Pancreas (tissue), 10 donors: Measurements from ENCODE around the gene ZC3H7B. TPM values are rescaled to one million over a fixed set of nuclear protein-coding genes. Genes with fewer than 3 reads are reported as not detected.

Source experiments
- ATAC-seq, 4 donors: fragments of 200-7000 bp; cut with Tn5 transposase; one replicate each; pipeline versions ENCODE4 v1.8.0 to v1.9.1; 2020; ENCODE audit warnings: mild to moderate bottlenecking in 4 of 4, moderate library complexity in 4 of 4
- DNase-seq, 6 donors: peaks; one replicate each; pipeline ENCODE4 v3.0.0-alpha.2; 2020
- FAIRE-seq: peaks from 2 replicates; lab custom pipeline; 2012; peaks lifted over from hg19 to GRCh38; lab: Jason Lieb, UNC
- H3K27ac ChIP-seq, 4 donors: fragments of 200-600 bp; sonication (generic); 1 replicate in 3 of 4; 2 replicates in 1 of 4; pipeline versions ENCODE4 v1.5.0 to v1.8.0; 2020
- H3K27me3 ChIP-seq, 4 donors: fragments of 200-600 bp; one replicate each; pipeline ENCODE4 v1.8.0; 2021
- H3K36me3 ChIP-seq, 3 donors: fragments of 200-600 bp; sonication (generic) in 1 of 3; one replicate each; pipeline versions ENCODE4 v1.5.0 to v1.8.0; 2020 to 2021
- H3K4me1 ChIP-seq, 3 donors: fragments of 200-600 bp; one replicate each; pipeline ENCODE4 v1.8.0; 2021
- H3K4me3 ChIP-seq, 4 donors: fragments of 200-600 bp; sonication (generic) in 2 of 4; one replicate each; pipeline versions ENCODE4 v1.5.0 to v1.8.0; 2020 to 2021
- H3K9me3 ChIP-seq, 4 donors: fragments of 200-600 bp; one replicate each; pipeline ENCODE4 v1.8.0; 2021
- WGBS, 2 donors: extraction: QIAGEN DNeasy Blood & Tissue Kit; methylation state at CpG; one replicate each; pipeline ENCODE4 v1.1.7; 2013; 5-methylcytosine and 5-hydroxymethylcytosine counted together
- intact Hi-C, 3 donors: fragments of 100-400 bp; cut with DNase I; formaldehyde crosslinking; loops; one replicate each; pipeline versions ENCODE4 v1.11.1 to v1.14.2; 2022
- polyA plus RNA-seq, 2 donors: library from polyadenylated mRNA; stranded (reverse); fragments of 200-250 nt; gene quantifications; one replicate each; pipeline ENCODE4 v1.2.3, GENCODE V29; 2013
- total RNA-seq, 6 donors: library from RNA; stranded (reverse); fragmentation: NEBNext Ultra II Directional in 4 of 6; extraction: Animal tissue kit (Norgen Biotek cat#: 25700) in 4 of 6; gene quantifications; one replicate each; pipeline versions ENCODE4 v1.2.1 to v1.2.4, GENCODE V29; 2021 to 2023
- TF ChIP-seq, protein P1 (sequence below), 4 donors: fragments of 200-600 bp; sonication (generic) in 3 of 4; IDR thresholded peaks; one replicate each; pipeline versions ENCODE4 v1.5.0 to v1.8.0; 2021; ENCODE audit warnings: antibody characterized with exemption in 4 of 4
- donor health status: healthy with polysubstance abuse.
- donor health status: DM: no; HTN: no; CAD: no; lungs with moderate emphysema.
- donor health status: DM: no; HTN: no; CAD: no.
- donor health status: control.
- donor health status: control.
- donor health status: Bipolar disorder and iron deficiency.
- donor health status: DM: yes; HTN: yes; CAD: no.
- donor health status: DM: no; HTN: no; CAD: no.
- donor health status: DM: no; HTN: no; CAD: no.
- donor health status: DM: yes; HTN: yes; CAD: no.

The ZC3H7B gene
- total and polyA plus RNA-seq, 8 donors = 20.9 to 46.8 (median 27.0) TPM

DNA sequence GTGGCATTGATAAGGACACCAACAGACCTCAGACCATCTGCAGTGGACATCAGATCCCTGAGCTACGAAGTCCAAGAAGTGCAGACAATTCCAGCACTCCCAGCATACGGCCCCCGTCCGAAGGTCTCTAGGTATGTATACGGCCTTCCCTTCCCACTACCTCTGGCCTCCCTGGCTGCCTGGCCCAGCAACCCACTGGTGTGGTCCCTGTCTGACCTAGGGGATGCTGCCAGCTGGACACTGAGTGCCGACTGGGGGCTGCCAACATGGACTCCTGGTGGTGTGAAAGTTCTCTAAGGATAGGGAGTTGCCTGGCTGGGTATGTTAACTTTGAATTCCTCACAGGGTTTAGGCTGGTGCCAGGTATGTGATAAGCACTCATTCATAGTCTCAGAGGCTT, 62.9 kb downstream of the ZC3H7B start:
- peaks cover 5 to 21% (median 8%) of the 10 kb centered on the region in 3 donors for H3K4me1 ChIP-seq
- H3K36me3 ChIP-seq = no peaks in the 10 kb centered on the region
- no peaks in the 10 kb centered on the region for H3K9me3 ChIP-seq
- 75 to 80% methylated on average over 6 of the region's 6 CpGs for WGBS, 2 donors
- intact Hi-C loops = loop anchor here in 1 of 3 donors (10.0 kb wide), 1 partner anchor 59 kb away; the partner anchor contains the start of gene ZC3H7B
- TF ChIP-seq, protein P1, sequence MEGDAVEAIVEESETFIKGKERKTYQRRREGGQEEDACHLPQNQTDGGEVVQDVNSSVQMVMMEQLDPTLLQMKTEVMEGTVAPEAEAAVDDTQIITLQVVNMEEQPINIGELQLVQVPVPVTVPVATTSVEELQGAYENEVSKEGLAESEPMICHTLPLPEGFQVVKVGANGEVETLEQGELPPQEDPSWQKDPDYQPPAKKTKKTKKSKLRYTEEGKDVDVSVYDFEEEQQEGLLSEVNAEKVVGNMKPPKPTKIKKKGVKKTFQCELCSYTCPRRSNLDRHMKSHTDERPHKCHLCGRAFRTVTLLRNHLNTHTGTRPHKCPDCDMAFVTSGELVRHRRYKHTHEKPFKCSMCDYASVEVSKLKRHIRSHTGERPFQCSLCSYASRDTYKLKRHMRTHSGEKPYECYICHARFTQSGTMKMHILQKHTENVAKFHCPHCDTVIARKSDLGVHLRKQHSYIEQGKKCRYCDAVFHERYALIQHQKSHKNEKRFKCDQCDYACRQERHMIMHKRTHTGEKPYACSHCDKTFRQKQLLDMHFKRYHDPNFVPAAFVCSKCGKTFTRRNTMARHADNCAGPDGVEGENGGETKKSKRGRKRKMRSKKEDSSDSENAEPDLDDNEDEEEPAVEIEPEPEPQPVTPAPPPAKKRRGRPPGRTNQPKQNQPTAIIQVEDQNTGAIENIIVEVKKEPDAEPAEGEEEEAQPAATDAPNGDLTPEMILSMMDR (IDR thresholded peaks at IDR 0.05) = no peak
- FAIRE-seq = no peak
- ATAC-seq = no peak
- H3K27ac ChIP-seq = peak overlapping the region in 1 of 4 donors; percentile 5
- DNase-seq = no peak
- no peak overlapping the region for H3K4me3 ChIP-seq
- no peaks in the 10 kb centered on the region for H3K27me3 ChIP-seq

DNA sequence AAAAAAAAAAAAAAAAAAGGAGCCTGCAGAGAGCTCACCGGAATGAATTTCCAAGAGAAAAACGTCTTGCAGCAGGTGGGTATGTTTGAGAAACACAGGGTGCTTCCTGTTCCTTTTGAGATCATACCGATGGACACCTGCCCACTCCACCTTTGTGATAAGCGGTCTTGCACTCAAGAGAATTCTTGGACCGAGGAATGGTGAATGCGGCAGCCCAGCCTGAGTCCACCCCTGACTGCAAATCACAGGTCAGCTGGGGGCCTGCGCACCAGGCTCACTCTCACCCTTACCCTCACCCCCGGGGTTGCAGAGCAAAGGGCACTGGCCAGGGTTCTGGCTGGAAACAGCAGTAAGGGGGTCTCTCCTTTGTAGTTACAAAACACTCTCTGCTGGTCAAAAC, 63.6 kb downstream of the ZC3H7B start:
- no peaks in the 10 kb centered on the region for H3K27me3 ChIP-seq
- intact Hi-C loops = loop anchor here in 1 of 3 donors (10.0 kb wide), 1 partner anchor 60 kb away; the partner anchor contains the start of gene ZC3H7B
- no peaks in the 10 kb centered on the region for H3K9me3 ChIP-seq
- DNase-seq (peak in 2 of 6 donors; percentile 45 to 49), ATAC-seq (no peak), FAIRE-seq (no peak)
- WGBS, 2 donors = 26 to 30% methylated on average over 8 of the region's 8 CpGs
- H3K36me3 ChIP-seq = no peaks in the 10 kb centered on the region
- H3K27ac ChIP-seq = peak overlapping the region in 3 of 4 donors; percentile 5 to 41 (median 41)
- TF ChIP-seq, protein P1 (IDR thresholded peaks at IDR 0.05) = no peak
- H3K4me3 ChIP-seq = no peak overlapping the region
- peaks cover 5 to 21% (median 8%) of the 10 kb centered on the region in 3 donors for H3K4me1 ChIP-seq

DNA sequence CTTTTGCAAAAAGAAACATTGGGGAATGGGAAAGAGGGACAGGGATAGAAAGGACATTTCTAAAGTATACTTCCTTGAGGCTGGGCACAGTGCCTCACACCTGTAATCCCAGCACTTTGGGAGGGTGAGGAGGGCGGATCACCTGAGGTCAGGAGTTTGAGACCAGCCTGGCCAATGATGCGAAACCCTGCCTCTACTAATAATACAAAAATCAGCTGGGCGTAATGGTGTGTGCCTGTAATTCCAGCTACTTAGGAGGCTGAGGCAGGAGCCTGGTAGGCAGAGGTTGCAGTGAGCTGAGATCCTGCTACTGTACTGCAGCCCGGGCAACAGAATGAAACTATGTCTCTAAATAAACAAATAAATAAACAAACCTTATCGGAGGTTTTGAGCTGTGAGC, 64.1 kb downstream of the ZC3H7B start:
- H3K36me3 ChIP-seq = no peaks in the 10 kb centered on the region
- no peaks in the 10 kb centered on the region for H3K9me3 ChIP-seq
- WGBS, 2 donors = 57 to 62% methylated on average over 5 of the region's 5 CpGs
- no peak for DNase-seq
- peak overlapping the region in 1 of 4 donors; percentile 41 for H3K27ac ChIP-seq
- H3K4me3 ChIP-seq = no peak overlapping the region
- ATAC-seq = no peak
- H3K27me3 ChIP-seq = no peaks in the 10 kb centered on the region
- peaks cover 5 to 26% (median 8%) of the 10 kb centered on the region in 3 donors for H3K4me1 ChIP-seq
- TF ChIP-seq, protein P1 (IDR thresholded peaks at IDR 0.05) = no peak
- intact Hi-C loops = loop anchor here in 1 of 3 donors (10.0 kb wide), 1 partner anchor 61 kb away; the partner anchor contains the start of gene ZC3H7B
- FAIRE-seq = no peak

DNA sequence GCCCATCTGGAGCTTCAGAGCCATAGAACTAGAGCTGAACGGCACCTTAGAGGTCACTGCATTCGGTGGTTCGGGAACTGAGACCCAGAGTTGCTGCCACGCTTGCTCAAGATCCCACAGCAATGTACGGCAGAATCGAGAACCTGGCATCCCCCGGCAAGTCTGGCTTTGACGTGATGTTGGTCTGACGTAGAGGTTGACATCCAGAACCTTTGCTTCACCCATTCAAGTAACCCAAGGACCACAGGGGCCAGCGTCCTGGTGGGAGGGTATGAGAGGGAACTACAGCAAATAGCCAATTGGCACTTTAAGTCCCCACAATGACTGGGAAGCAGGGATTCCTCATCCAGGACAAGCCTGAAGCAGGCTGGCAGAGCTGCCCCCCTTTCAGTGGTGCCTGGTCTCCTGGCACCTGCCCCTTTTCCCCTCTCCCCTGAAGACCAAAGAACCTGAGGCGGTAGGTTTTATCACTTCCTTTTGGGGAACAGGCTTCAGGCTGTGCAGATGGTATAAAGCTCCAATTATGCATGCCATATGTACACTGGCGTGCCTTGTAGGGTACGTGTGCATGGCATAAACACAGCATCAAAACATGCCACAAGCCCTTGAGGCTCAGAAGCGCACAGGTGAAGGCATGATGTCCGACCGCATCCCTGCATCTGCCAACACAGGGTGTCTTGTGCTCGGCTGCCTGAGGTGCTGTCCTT, 65.2 kb downstream of the ZC3H7B start:
- TF ChIP-seq, protein P1 (IDR thresholded peaks at IDR 0.05) = no peak
- Histone ChIP-seq H3K4me1 (peaks cover 8 to 32% (median 13%) of the 10 kb centered on the region in 3 donors), H3K27me3 (no peaks in the 10 kb centered on the region), H3K27ac (peak overlapping the region; percentile 46 to 86 (median 74)), H3K9me3 (no peaks in the 10 kb centered on the region), H3K36me3 (no peaks in the 10 kb centered on the region), H3K4me3 (peak overlapping the region in 1 of 4 donors; percentile 56)
- intact Hi-C loops = loop anchor here in 1 of 3 donors (10.0 kb wide), 1 partner anchor 62 kb away; the partner anchor contains the start of gene ZC3H7B
- FAIRE-seq (no peak), ATAC-seq (no peak), DNase-seq (no peak)
- WGBS, 2 donors = 69 to 72% methylated on average over 17 of the region's 17 CpGs
